ENCODE results near the gene ITGA2.
A peak's percentile ranks its signal among the peaks of the same experiment; 100 is the strongest.

Gene ITGA2

GRCh38 chr5:53017794-53018391 is 28.7 kb downstream of the ITGA2 start:
- TF ChIP-seq FOXM1 (IDR thresholded peaks at IDR 0.05; ENCODE audit: borderline replicate concordance, low read depth) (no peak), ZBTB7A (IDR thresholded peaks at IDR 0.05; ENCODE audit: low read depth) (no peak), USF1 (IDR thresholded peaks at IDR 0.05) (no peak), RAD21 (IDR thresholded peaks at IDR 0.05; ENCODE audit: low read depth) (no peak), YY1 (IDR thresholded peaks at IDR 0.05; ENCODE audit: low read depth) (no peak), EGR1 (IDR thresholded peaks at IDR 0.05) (no peak), TEAD4 (IDR thresholded peaks at IDR 0.05) (no peak), MAX (IDR thresholded peaks at IDR 0.05) (no peak), EP300 (IDR thresholded peaks at IDR 0.05; ENCODE audit: borderline replicate concordance) (no peak), CREB1 (IDR thresholded peaks at IDR 0.05; ENCODE audit: low read depth) (no peak), CEBPB (IDR thresholded peaks at IDR 0.05) (no peak), NFIC (IDR thresholded peaks at IDR 0.05) (no peak), REST (IDR thresholded peaks at IDR 0.05; ENCODE audit: low read depth) (no peak)

- TF ChIP-seq RAD21 (IDR thresholded peaks at IDR 0.05; ENCODE audit: low read depth) (no peak), ZBTB7A (IDR thresholded peaks at IDR 0.05; ENCODE audit: low read depth) (no peak), TCF12 (IDR thresholded peaks at IDR 0.05; ENCODE audit: low read depth) (no peak), REST (IDR thresholded peaks at IDR 0.05; ENCODE audit: low read depth) (no peak), EGR1 (IDR thresholded peaks at IDR 0.05) (no peak), CEBPB (IDR thresholded peaks at IDR 0.05) (no peak), CREB1 (IDR thresholded peaks at IDR 0.05; ENCODE audit: low read depth) (no peak), FOXM1 (IDR thresholded peaks at IDR 0.05; ENCODE audit: borderline replicate concordance, low read depth) (no peak), TEAD4 (IDR thresholded peaks at IDR 0.05) (no peak)
Measured at GRCh38 chr5:53019320-53019719, 30.2 kb downstream of the ITGA2 start.

- no peak for TF ChIP-seq CEBPB (IDR thresholded peaks at IDR 0.05)
- TF ChIP-seq TAF1 (IDR thresholded peaks at IDR 0.05; ENCODE audit: low read depth) = no peak
- TF ChIP-seq YY1 (IDR thresholded peaks at IDR 0.05; ENCODE audit: low read depth) = no peak
- no peak for TF ChIP-seq FOXM1 (IDR thresholded peaks at IDR 0.05; ENCODE audit: borderline replicate concordance, low read depth)
- TF ChIP-seq NFIC (IDR thresholded peaks at IDR 0.05) = no peak
- TF ChIP-seq CREB1 (IDR thresholded peaks at IDR 0.05; ENCODE audit: low read depth) = no peak
- no peak for TF ChIP-seq MAX (IDR thresholded peaks at IDR 0.05)
- no peak for TF ChIP-seq TCF12 (IDR thresholded peaks at IDR 0.05; ENCODE audit: low read depth)
- TF ChIP-seq ZBTB7A (IDR thresholded peaks at IDR 0.05; ENCODE audit: low read depth) = no peak
- TF ChIP-seq TEAD4 (IDR thresholded peaks at IDR 0.05) = no peak
- no peak for TF ChIP-seq EGR1 (IDR thresholded peaks at IDR 0.05)
- TF ChIP-seq EP300 (IDR thresholded peaks at IDR 0.05; ENCODE audit: borderline replicate concordance) = no peak
- no peak for TF ChIP-seq REST (IDR thresholded peaks at IDR 0.05; ENCODE audit: low read depth)
- no peak for TF ChIP-seq USF1 (IDR thresholded peaks at IDR 0.05)
- no peak for TF ChIP-seq RAD21 (IDR thresholded peaks at IDR 0.05; ENCODE audit: low read depth)
Measured at GRCh38 chr5:53022930-53023511, 33.9 kb downstream of the ITGA2 start.

- peak; percentile 82 for TF ChIP-seq CEBPB (IDR thresholded peaks at IDR 0.05)
- no peak for TF ChIP-seq MAX (IDR thresholded peaks at IDR 0.05)
Measured at GRCh38 chr5:53023969-53024368, 34.8 kb downstream of the ITGA2 start.
